T-helper 2 cell treated with Interferon-gamma antibody and Interleukin-4, amounts not matched to agents 5 μg/mL and 100 μg/mL, for 36 hours (primary cell): Measurements from ENCODE around the gene DOK7.

ENCODE experiments used
- DNase-seq: peaks from one replicate; pipeline ENCODE4 v3.0.0; 2021; ENCODE audit warnings: low spot score
- H3K27ac Mint-ChIP-seq: one replicate; pipeline ENCODE4 v1.8.0; 2021; ENCODE audit warnings: mild to moderate bottlenecking, mixed read lengths
- H3K27me3 Mint-ChIP-seq: one replicate; pipeline ENCODE4 v1.8.0; 2021; ENCODE audit warnings: low read depth, mixed read lengths
- H3K36me3 Mint-ChIP-seq: one replicate; pipeline ENCODE4 v1.8.0; 2021; ENCODE audit warnings: low read depth, mixed read lengths
- H3K4me1 Mint-ChIP-seq: one replicate; pipeline ENCODE4 v1.8.0; 2021; ENCODE audit warnings: low read depth, mixed read lengths
- H3K4me3 Mint-ChIP-seq: one replicate; pipeline ENCODE4 v1.8.0; 2022; ENCODE audit warnings: mild to moderate bottlenecking, moderate library complexity, mixed read lengths
- H3K9me3 Mint-ChIP-seq: one replicate; pipeline ENCODE4 v1.8.0; 2021; ENCODE audit warnings: mixed read lengths

Gene DOK7

DNA sequence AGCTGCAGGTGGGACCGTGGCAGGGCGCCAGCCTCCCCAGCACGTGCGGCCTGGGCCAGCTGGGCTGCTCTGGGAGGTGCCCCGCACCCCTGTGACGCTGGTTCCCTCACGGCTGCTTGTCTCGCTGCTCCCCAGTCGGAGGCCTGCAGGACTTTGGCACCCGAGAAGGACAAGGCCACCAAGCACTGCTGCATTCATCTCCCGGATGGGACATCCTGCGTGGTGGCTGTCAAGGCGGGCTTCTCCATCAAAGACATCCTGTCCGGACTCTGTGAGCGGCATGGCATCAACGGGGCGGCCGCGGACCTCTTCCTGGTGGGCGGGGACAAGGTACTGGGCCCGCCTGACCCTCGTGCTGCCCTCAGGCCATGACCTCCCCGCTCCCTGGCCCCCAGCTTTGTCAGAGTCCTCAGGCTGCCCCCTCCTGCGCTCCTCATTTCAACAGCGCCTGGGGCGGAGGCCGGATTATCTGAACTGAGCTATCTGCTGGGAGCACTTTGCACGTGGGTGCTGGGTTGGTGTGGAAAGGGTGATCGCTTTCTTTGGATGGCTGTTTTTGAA is 40.8 kb upstream of the DOK7 start:
- no peaks in the 10 kb centered on the region for H3K9me3 Mint-ChIP-seq
- H3K4me3 Mint-ChIP-seq, result no peak overlapping the region
- no peaks in the 10 kb centered on the region for H3K4me1 Mint-ChIP-seq
- no peak overlapping the region for H3K27ac Mint-ChIP-seq
- DNase-seq, result no peak
- H3K36me3 Mint-ChIP-seq, result no peaks in the 10 kb centered on the region
- H3K27me3 Mint-ChIP-seq, result no peaks in the 10 kb centered on the region

DNA sequence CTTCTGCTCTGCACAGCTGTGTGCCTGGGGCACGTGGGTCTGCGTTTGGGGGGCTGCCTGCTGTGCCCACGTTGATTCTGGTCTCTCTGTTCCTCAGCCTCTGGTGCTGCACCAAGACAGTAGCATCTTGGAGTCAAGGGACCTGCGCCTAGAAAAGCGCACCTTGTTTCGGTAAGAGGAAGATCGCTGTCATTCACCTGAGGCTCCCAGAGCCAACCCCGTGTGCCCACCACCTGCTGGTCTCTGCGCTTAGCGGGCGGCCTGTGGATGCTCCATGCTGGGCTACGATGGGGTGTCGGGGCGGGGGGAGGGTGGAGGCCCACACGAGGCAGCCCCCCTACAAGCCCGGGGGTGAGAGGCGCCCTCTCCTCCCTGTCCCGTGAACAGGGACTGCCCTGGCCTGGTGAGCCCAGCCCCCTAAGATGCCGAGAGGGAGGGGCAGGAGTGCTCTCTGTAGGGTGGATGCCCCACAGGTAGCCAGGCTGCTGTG is 40.3 kb upstream of the DOK7 start:
- Mint-ChIP-seq H3K4me1 (no peaks in the 10 kb centered on the region), H3K27ac (no peak overlapping the region), H3K27me3 (no peaks in the 10 kb centered on the region), H3K4me3 (no peak overlapping the region), H3K36me3 (no peaks in the 10 kb centered on the region), H3K9me3 (no peaks in the 10 kb centered on the region)
- no peak for DNase-seq

DNA sequence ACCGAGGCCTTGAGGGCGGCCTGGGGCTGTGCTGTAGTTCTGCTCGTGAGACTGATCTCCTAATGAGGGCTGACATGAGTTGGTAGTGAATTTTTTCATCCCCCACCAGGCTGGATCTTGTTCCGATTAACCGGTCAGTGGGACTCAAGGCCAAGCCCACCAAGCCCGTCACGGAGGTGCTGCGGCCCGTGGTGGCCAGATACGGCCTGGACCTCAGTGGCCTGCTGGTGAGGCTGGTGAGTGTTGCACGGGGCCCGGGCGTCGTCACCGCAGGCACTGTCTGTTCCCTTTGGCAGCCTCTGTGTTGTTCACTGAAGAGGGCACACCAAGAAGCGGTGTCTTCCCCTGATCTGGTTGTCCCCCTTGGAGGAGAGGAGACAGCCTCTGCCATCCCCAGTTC is 39.7 kb upstream of the DOK7 start:
- no peaks in the 10 kb centered on the region for H3K4me1 Mint-ChIP-seq
- H3K27ac Mint-ChIP-seq, result no peak overlapping the region
- H3K27me3 Mint-ChIP-seq, result no peaks in the 10 kb centered on the region
- no peaks in the 10 kb centered on the region for H3K9me3 Mint-ChIP-seq
- DNase-seq, result no peak
- H3K4me3 Mint-ChIP-seq, result no peak overlapping the region
- H3K36me3 Mint-ChIP-seq, result no peaks in the 10 kb centered on the region

DNA sequence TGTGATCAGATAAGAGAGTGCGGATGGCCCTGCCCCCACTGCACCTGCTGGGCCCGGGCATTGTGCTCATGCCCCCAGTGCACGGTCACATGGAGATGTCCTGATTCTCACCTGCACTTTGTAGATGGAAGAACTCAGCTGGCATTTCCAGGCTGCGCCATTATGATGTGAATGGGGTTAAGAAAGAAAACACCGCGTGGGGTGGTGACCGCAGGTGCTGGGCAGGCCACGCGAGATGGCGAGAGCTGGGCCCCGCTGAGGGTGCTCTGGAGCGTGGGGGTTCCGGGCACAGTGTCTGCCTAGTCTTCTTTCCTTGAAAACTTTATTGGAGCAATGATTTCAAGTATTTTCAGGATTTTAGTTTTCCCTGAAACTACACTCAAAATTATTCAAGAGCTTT is 39.2 kb upstream of the DOK7 start:
- Mint-ChIP-seq H3K4me3 (no peak overlapping the region), H3K4me1 (no peaks in the 10 kb centered on the region), H3K36me3 (no peaks in the 10 kb centered on the region), H3K27me3 (no peaks in the 10 kb centered on the region), H3K9me3 (no peaks in the 10 kb centered on the region), H3K27ac (no peak overlapping the region)
- no peak for DNase-seq

DNA sequence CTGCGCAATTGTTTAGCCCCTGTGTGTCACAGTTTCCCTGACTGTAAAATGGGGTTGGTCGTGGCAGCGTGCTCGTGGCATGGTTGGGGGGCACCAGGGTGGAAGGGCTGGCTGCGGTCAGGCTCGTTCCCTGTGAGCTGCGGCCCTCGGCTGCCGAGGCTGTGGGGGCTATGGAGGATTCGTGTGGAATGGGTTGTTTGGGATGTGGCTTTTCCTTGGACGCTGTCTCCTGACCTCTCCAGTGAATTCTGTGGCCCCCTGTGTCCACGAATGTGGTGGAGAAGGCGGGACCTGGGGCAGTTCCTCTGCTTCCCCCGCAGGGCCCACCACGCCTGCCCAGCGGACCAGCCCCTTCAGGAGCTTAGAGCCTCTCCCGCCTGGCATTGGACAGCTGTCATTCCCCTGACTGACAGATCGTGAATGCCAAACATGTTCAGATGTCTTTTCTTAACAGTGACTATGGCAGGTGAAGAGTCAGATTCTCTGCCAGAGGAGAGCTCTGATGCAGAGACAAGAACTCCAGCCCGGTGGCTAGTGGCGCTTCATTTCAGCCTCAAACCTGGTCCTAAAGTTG is 38.5 kb upstream of the DOK7 start:
- Mint-ChIP-seq H3K36me3 (no peaks in the 10 kb centered on the region), H3K27me3 (no peaks in the 10 kb centered on the region), H3K4me1 (no peaks in the 10 kb centered on the region), H3K9me3 (no peaks in the 10 kb centered on the region), H3K27ac (no peak overlapping the region), H3K4me3 (no peak overlapping the region)
- DNase-seq, result no peak

DNA sequence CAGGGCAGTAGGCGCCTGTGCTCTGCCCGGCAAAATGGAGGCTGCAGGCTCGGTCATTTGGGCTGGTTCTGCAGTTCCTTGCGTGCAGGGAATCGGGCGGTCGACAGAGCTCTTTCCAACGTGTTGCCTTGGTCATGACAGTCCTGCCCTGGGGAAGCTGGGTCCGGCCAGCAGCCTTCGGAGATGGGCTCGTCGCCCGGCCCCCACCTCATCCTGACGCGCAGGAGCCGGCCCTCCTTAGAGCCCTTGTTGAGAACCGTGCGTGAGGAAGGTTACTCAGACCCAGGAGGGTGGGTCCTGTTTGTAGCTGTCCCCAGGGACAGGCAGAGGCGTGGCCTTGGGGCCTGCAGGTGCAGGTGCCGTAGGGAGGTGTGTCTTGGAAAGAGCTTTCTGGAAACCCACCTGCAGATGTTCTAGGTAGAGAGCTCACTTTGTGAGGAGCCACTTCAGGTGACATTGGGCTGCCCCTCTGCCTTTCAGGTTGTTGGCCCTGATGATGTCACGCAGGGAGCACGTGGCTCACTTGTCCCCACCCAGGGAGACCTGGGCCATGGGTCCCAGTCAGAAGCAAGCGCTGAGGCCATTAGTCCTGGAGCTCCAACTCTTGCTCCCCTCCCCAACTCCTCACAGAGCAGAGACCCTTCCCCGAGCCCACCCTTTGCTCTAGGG is 36.5 kb upstream of the DOK7 start:
- no peaks in the 10 kb centered on the region for H3K36me3 Mint-ChIP-seq
- no peaks in the 10 kb centered on the region for H3K9me3 Mint-ChIP-seq
- H3K27ac Mint-ChIP-seq, result no peak overlapping the region
- no peaks in the 10 kb centered on the region for H3K4me1 Mint-ChIP-seq
- no peak for DNase-seq
- no peak overlapping the region for H3K4me3 Mint-ChIP-seq
- no peaks in the 10 kb centered on the region for H3K27me3 Mint-ChIP-seq

DNA sequence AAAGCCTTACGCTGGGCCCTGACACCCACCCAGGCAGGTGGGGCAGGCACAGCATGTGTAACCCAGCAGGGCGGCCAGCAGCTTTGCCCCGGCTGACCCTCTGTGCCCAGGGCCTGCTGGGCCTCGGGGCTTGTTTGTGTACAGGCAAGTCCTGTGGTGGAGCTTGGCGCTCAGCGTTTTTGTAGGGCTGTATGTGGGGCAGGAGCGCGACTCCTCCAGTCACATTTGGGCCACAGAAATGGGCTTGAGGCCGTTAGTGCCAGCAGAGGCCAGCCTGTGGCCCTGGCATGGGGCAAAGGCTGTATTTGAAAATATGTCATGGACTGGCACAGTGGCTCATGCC is 36.0 kb upstream of the DOK7 start:
- no peak overlapping the region for H3K4me3 Mint-ChIP-seq
- no peak overlapping the region for H3K27ac Mint-ChIP-seq
- DNase-seq, result no peak
- no peaks in the 10 kb centered on the region for H3K36me3 Mint-ChIP-seq
- no peaks in the 10 kb centered on the region for H3K9me3 Mint-ChIP-seq
- H3K4me1 Mint-ChIP-seq, result no peaks in the 10 kb centered on the region
- no peaks in the 10 kb centered on the region for H3K27me3 Mint-ChIP-seq

DNA sequence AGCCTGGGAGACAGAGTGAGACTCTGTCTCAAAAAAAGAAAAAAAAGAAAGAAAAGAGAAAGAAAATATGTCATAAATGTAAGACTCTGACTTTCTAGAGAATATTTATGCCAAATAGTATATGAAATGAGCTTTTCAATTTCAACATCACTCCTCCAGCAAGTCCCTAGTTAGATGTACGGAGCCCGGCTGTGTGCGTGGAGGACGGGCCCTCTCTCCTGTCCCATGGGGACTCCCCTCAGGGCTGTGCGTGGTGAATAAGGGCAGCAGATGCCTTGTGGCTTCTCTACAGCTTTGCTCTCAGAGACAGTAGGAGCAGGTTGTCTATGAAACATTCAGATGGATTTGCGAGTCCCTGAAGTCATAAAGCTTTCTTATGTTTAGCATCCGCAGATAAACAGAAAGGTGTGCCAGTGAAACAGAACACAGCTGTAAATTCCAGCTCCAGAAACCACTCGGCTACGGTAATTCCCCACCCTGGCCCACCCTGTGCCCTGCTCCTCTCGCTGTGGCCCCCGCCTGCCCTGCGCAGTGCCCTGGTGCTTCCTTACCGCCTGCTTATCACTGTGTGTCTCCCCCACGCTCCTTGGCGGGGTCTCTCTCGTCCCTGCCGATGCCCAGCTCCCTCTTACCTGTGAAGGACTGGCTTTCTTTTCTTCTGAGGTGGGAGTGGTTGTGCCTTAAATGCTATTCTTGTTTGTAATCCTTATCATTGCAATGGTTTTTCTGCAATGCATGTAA is 35.2 kb upstream of the DOK7 start:
- H3K27me3 Mint-ChIP-seq, result no peaks in the 10 kb centered on the region
- no peaks in the 10 kb centered on the region for H3K9me3 Mint-ChIP-seq
- H3K27ac Mint-ChIP-seq, result no peak overlapping the region
- no peaks in the 10 kb centered on the region for H3K4me1 Mint-ChIP-seq
- no peaks in the 10 kb centered on the region for H3K36me3 Mint-ChIP-seq
- H3K4me3 Mint-ChIP-seq, result no peak overlapping the region
- DNase-seq, result no peak

DNA sequence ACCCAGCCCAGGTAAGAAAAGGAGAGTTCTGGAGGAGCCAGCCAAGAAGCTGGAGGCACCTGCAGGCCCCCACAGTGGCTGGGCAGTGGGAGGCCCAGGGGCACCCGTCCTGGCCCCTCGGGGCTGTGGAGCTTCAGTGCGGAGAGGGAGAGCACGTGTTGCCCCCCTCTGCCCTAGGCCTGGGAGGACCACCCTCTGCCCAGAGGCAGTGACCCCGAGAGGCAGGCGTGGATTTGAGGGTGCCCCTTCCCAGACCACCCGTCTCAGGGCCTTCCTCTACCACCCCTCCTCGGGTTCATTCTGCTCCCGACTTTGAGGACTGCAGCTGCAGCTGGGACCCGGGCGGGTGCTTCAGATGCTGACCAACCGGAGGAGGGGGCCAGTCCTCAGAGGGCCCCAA is 33.5 kb upstream of the DOK7 start:
- no peak for DNase-seq
- Mint-ChIP-seq H3K4me3 (no peak overlapping the region), H3K27ac (no peak overlapping the region), H3K36me3 (no peaks in the 10 kb centered on the region), H3K27me3 (no peaks in the 10 kb centered on the region), H3K9me3 (no peaks in the 10 kb centered on the region), H3K4me1 (no peaks in the 10 kb centered on the region)

DNA sequence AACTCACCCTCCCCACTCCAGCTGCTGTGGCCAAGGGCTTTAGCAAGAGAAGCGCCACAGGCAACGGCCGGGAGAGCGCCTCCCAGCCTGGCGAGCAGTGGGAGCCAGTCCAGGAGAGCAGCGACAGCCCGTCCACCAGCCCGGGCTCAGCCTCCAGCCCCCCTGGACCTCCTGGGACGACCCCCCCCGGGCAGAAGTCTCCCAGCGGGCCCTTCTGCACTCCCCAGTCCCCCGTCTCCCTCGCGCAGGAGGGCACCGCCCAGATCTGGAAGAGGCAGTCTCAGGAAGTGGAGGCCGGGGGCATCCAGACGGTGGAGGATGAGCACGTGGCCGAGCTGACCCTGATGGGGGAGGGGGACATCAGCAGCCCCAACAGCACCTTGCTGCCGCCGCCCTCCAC is 32.6 kb upstream of the DOK7 start:
- H3K27me3 Mint-ChIP-seq, result no peaks in the 10 kb centered on the region
- H3K27ac Mint-ChIP-seq, result no peak overlapping the region
- H3K36me3 Mint-ChIP-seq, result no peaks in the 10 kb centered on the region
- no peak for DNase-seq
- H3K9me3 Mint-ChIP-seq, result no peaks in the 10 kb centered on the region
- no peaks in the 10 kb centered on the region for H3K4me1 Mint-ChIP-seq
- no peak overlapping the region for H3K4me3 Mint-ChIP-seq

DNA sequence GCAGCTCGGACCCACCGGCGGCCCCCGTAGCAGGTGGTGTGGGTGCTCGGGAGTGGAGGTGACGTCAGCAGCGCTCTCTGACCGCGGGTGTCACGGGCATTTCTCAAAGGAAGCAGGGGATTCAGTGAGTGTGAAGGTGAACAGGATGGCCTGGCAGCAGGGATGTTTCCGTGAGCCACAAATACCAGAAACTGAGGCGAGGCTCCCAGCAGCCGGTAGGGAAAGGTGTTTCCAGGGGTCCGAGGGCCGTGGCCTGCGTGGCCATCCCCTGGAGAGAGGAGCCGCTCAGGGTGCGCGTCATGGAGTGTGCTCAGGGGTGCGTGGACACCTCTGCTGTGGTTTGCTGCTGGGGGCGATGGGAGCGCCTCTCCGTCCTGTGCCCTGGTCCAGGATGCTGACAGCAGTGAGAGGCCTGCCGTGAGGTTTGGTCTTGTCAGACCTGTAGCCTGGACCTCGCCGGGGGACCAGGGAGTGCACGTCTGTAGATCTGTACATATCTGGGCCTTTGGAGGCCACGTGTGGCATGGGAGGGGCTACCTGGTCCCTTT is 31.6 kb upstream of the DOK7 start:
- H3K36me3 Mint-ChIP-seq, result no peaks in the 10 kb centered on the region
- no peak overlapping the region for H3K4me3 Mint-ChIP-seq
- H3K9me3 Mint-ChIP-seq, result no peaks in the 10 kb centered on the region
- H3K27ac Mint-ChIP-seq, result no peak overlapping the region
- H3K4me1 Mint-ChIP-seq, result no peaks in the 10 kb centered on the region
- DNase-seq, result no peak
- H3K27me3 Mint-ChIP-seq, result no peaks in the 10 kb centered on the region

DNA sequence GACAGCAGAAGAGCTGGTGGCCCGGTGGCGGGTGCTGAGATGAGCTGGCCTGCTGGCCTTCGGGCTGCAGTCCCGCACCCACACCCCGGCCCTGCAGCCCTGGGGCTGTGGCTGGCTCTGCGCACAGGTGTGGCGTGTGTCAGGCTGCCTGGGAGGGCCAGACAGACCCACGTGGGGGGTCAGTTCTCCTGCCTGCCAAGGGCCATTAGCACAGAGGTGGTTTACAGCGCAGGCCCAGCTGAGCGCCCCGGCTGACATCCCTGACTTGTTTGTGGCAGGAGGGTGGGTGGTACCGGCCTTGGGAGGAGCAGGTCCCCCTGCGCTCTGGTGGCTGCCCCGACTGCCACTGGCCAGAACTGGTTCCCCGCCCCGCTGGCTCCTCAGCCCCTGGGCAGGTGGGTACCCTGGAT is 30.7 kb upstream of the DOK7 start:
- no peak overlapping the region for H3K27ac Mint-ChIP-seq
- H3K4me3 Mint-ChIP-seq, result no peak overlapping the region
- no peak for DNase-seq
- no peaks in the 10 kb centered on the region for H3K36me3 Mint-ChIP-seq
- no peaks in the 10 kb centered on the region for H3K4me1 Mint-ChIP-seq
- H3K9me3 Mint-ChIP-seq, result no peaks in the 10 kb centered on the region
- no peaks in the 10 kb centered on the region for H3K27me3 Mint-ChIP-seq

DNA sequence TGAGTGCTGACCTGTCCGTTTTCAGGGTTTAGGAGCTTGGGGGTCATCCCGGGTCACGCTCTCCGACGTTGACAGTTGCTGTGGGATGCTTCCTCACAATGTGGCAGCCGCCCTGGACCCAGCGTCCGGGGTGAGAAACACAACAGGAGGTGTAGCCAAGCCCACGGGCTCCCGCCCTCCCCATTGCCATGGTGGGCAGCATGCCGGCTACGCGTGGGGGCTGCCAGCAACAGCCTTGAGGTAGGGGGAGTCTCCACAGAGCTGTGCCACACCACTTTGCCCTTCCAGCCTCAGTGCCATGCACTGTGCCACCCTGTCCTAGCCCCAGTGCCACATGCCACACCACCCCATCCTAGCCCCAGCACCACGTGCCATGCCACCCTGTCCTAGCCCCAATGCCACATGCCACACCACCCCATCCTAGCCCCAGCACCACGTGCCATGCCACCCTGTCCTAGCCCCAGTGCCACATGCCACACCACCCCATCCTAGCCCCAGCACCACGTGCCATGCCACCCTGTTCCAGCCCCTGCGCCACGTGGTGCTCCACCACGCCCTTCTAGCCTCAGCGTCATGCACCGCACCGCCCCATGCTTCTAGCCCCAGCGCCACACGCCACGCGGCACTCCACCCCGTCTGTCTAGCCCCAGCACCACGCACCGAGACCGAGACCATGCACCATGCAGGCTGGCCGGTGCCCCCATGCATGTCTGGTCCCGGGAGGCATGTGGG is 29.8 kb upstream of the DOK7 start:
- Mint-ChIP-seq H3K4me1 (no peaks in the 10 kb centered on the region), H3K27ac (no peak overlapping the region), H3K36me3 (no peaks in the 10 kb centered on the region), H3K9me3 (no peaks in the 10 kb centered on the region), H3K4me3 (no peak overlapping the region), H3K27me3 (no peaks in the 10 kb centered on the region)
- DNase-seq, result no peak
